NCI-H146 treated with DMSO at 0.1 percent for 48 hours (cell line): ENCODE results near the gene TM4SF1.

Source experiments
- DNase-seq: peaks from one replicate; lab custom pipeline; 2025; ENCODE audit not compliant: unreplicated experiment; lab: John Stamatoyannopoulos, UW

Gene TM4SF1, protein sequence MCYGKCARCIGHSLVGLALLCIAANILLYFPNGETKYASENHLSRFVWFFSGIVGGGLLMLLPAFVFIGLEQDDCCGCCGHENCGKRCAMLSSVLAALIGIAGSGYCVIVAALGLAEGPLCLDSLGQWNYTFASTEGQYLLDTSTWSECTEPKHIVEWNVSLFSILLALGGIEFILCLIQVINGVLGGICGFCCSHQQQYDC

DNA sequence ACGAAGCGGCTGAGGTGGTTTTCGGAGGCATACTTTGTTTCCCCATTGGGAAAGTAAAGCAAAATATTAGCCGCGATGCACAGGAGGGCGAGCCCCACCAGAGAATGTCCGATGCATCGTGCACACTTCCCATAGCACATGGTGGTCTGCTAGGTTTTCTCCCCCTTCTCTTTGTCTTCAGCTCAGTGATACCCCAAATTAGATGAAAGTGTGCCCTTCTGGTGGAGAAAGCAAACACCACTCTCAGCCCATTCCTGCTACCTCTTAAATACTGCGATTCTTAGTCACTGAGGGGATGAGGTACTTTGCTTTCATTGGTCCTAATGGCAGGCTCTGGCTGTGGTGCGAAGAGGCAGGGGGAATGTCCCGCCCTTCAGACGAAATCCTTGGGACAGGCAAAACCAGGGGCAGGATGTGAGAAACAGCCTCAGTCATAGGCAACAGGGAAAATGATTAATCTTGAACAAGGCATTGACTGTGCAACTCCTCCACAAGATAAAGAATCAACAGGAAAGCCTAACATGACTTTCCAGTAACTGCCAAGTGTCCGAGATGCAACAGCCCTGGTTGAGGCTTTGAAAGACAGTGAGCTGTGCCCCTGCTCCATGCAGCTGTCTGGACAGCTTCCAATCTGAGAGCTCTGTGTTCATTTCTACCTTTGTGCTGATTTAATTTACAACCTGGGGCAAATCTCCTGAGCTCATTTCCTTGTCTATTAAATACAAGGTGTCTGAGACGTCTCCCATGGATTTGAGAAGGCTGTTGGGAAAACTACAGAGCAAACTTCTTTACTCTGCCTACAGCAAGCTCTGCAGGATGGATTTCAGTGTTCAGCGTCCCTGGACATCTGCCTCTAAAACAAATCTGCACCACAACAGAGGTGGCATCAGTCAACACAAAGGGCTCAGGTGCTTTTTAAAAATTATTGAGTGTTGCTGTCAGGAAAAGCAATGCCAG, at the start of gene TM4SF1:
TSS of gene TM4SF1 (minus strand) at position 242 of the 957 bp plus-strand sequence. CDS start at position 140, 102 bp downstream.
- DNase-seq: peak; percentile 57

DNA sequence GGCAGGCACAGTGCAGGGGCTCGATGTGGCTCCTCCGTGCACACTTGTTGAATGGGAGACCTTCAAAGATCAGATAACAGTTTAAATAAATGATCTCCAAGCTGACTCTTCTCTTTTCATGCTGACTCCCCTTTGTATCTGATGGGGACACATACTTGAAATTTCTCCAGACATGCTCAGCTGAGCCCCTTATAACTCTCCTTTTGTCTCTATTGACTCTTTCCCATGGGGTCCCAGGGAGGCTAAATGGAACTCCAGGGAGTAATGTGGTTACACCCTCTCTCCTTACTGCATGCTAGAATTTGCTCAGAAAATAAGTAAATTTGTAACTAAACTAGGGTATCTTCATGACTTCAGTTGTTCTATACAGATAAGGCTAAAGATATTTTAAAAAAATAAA, 48.9 kb upstream of the TM4SF1 start:
- no peak for DNase-seq

DNA sequence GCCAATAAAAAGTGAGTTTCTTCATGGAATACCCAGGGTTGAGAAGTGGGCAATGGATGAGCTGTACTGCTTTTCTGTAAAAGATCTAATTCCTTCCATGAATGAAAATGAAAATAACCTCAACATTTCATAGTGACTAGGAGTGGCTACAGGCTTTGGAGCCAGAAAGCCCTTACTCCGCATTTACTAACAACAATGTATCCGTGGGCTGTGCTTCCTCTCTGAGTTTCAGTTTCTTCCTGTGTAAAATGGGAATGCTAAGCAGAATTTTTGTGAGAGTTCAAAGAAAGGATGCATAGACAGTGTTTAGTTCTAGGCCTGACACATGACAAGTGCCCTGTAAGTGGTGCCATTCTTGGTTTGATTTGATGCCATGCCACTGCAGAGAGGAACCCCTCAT, 47.5 kb upstream of the TM4SF1 start:
- no peak for DNase-seq

DNA sequence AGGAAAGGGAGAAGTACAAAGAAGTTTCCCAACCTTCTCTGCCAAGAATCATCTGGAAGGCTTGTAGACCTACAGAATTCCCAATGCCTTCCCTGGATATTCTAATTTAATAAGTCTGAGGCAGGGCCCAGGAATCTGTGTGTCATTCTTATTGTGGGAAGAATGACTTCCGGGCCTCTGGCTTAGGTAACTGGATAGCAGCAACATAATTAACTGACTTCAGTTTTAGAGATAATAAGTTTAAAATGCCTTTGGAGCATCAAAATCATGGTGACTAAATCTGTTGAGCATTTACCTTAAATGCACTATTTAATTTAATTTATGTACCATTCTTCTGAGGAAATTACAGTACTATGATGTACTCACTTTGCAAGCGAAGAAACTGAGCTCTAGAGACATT, 44.3 kb upstream of the TM4SF1 start:
- no peak for DNase-seq

DNA sequence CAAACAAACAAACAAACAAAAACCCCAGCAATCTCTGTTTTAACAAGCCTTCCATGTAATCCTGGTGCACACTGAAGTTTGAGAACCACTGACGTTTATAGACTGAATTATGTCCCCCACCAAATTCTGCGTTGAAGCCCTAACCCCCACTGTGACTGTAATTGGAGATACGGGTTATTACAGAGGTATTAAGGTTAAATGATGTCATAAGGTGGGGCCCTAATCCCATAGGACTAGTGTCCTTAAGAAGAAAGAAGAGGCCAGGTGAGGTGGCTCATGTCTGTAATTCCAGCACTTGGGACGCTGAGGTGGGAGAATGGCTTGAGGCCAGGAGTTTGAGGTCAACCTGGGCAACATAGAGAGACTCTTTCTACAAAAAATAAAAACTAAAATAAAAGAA, 42.4 kb upstream of the TM4SF1 start:
- no peak for DNase-seq

DNA sequence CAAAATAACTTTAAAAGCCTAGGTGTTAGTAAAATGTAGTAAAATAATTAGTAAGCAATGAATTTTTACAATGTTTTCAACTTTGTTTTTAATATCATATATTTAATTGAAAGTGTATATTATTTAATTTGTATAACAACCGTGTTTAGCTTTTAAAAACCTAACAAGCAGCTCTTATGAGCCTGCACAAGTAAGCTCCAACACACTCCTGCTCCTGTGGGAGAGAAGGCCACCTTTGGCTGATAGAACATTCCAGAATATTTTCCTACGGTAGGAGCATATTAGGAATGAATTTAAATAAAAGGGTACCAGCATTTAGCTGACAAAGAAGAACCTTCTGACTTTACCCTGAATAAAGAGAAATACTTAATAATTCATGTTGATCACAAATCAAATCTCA, 40.3 kb upstream of the TM4SF1 start:
- DNase-seq: no peak

DNA sequence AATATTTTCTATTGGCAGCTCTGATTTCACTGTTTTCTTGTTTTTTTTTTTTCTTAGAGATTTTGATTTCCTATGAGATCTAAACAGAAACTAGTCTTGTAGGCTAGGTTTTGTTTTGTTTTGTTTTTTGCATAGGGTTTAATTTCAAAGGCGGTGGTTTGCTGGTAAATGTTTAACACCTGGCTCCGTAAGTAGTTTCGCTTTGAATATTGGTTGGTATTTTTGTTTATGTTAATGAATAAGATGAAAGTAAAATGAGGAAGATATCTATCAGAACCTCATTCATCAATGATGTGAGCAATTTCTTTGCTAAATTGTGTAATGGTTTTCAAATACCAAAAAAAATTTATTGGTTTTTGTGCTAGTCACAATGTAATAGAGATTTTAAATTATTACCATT, 39.7 kb upstream of the TM4SF1 start:
- no peak for DNase-seq

DNA sequence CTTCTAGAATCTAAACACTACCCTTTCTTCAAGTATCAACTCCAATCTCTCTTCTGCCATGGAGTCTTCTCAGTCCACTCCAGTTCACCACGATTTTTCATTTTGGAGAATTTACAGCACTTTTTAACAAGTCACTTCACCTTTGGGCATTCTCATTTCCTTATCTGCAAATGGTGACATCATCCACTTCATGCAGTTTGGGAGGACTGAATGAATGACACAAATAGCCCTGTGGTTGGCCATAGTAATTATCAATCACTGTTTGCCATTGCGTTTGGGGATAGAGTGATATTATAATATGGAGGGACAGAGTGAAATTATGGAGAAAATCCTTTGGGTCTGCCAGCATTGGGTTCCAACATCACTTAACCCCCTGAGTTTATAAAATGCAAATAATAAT, 38.0 kb upstream of the TM4SF1 start:
- no peak for DNase-seq

DNA sequence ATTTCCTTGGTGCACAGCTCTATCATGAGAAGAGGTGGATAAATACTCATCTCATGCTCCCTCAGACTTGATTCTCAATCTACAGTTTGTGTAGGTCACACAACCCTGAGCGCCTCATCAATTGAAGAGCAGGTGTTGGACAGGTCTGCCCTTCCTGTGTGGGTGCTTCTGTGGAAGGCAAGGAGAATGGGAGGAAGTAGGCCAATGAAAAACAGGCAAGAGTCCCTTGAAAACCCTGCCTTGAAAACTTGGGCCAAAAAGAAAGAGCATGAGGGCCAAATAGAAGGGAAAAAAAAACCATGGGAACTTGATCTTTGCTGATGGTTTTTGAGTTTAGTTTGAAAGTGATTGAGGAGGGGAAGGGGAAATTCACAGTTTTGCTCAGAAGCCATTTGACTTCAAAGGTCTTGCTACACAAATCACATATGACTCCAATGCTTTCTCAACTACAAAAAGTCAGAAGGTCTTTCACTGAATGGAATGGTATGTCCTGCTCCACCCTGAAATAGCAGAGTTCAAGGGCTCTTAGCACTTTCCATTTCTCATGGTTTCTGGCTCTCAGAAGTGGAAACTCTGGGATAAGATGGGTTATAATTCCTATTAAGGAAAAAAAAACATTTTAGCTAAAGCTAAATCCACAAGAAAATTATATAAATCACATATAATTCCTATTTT, 37.2 kb upstream of the TM4SF1 start:
- DNase-seq: no peak

DNA sequence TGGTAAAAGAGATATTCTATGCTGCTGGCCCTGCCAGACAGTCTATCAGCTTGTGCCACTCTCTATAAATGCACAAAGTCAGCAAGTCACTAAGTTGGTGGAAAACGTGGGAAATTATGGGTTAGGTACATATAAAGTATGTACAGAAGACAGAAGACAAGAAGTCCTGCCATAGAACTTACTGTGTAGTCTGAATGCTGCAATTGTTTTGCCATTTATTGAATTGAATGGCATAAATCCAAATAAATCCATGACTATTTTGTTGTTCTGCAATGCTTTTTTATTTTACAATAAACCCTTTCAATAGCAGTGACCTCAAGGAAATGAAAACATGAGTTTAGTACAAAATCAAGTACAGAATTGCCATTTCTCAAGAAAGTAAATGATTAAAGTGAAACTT, 34.1 kb upstream of the TM4SF1 start:
- DNase-seq: no peak

DNA sequence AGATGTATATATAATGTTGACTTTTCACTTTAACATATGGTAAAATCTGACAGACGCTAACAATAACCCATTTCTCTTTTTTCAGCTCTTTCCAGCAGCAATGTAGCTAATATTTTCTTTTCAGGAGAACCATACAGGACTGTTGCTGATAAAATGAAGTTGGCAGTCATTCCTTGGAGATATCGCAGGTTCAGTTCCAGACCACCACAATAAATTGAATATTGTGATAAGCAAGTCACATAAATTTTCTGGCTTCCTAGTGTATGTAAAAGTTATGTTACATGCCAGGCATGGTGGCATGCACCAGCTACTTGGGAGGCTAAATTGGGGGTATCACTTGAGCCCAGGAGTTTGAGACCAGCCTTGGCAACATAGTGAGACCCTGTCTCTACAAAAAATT, 31.9 kb upstream of the TM4SF1 start:
- no peak for DNase-seq

DNA sequence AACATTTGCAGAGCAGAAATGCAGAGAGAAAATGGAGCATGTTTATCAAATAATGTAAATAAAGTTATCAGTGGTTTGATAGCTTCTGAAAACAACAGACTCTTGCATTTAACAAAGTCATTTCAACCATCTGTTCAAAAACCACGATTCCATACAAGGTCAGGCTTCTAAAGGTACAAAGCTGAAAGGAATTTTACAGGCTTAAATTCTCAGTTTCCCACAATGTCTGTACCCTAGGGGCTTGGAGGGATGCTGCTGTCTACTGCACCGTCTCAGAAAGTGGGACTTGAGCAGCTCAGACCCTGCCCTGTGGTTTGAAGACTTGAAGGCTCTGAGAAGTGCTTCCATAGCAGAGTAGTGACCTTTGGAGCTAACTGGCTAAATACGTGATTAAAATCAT, 30.4 kb upstream of the TM4SF1 start:
- no peak for DNase-seq

DNA sequence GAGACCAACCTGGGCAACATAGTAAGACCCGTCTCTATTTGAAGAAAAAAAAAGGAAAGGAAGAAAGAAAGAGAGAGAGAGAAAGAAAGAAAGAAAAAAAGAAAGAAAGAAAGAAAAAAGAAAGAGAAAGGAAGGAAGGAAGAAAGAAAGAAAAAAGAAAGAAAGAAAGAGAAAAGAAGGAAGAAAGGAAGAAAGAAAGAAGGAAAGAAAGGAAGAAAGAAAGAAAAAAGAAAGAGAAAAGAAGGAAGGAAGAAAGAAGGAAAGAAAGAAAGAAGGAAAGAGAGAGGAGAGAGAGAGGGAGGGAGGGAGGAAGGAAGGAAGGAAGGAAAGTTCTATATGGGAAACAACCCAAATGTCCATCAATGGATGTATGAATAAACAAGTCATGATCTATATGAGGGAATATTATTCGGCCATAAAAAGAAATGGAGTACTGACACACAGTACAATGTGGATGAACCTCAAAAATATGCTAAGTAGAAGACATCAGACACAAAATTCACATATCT, 28.8 kb upstream of the TM4SF1 start:
- no peak for DNase-seq

DNA sequence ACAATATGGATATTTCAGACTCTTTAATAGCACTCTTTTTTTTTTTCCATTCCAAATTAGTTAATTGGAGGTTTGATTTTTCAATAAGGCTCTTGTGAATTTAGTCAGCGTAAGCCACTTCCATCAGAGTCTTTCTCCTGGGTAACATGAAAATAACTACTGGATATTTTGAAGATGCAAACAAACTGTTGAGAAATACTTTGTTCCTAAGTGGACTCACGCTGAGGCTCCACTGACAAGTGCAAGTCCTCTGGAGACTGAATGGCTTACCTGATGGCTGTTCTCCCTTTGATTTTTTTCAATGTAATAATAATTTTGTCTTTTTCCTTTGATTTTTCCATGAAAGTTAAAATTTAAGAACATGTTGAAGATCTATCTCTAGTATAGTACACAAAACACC, 26.0 kb upstream of the TM4SF1 start:
- DNase-seq: no peak

DNA sequence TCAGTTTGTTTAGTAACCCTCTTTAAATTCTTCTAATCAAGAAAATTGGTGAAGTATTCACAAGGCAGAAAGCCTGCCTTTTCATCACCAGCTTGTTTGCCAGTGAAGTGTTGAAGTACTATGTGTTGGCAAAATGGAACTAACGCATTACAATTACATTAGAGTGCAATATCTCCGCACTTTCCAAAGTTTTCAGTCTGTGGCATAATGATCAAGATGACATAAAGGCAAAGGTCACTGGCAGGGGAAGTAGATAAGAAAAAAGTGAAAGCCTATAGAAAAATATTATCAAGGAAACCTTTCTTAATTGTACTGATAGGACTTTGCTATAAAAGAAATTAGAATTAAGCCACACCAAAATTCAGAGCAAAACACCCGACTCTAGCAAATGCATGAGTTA, 25.0 kb upstream of the TM4SF1 start:
- no peak for DNase-seq

DNA sequence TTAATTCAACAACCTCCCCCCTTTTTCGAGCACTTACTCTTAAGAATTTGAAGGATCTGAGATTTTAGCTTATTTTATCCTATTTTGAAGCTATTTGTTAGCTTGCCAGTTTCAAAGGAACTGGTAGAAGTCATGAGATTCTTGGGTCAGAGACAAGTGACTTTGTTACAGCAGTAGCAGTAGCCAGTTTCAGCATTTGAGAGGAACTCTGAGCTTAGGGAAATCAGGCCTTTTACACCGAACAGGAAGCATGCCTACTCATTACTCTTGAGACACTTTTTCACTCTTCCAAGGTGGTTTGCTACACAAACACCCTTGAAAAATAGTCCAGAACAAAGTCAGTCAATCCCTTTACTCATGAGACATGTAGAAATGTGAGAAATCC, 24.5 kb upstream of the TM4SF1 start:
- DNase-seq: no peak

DNA sequence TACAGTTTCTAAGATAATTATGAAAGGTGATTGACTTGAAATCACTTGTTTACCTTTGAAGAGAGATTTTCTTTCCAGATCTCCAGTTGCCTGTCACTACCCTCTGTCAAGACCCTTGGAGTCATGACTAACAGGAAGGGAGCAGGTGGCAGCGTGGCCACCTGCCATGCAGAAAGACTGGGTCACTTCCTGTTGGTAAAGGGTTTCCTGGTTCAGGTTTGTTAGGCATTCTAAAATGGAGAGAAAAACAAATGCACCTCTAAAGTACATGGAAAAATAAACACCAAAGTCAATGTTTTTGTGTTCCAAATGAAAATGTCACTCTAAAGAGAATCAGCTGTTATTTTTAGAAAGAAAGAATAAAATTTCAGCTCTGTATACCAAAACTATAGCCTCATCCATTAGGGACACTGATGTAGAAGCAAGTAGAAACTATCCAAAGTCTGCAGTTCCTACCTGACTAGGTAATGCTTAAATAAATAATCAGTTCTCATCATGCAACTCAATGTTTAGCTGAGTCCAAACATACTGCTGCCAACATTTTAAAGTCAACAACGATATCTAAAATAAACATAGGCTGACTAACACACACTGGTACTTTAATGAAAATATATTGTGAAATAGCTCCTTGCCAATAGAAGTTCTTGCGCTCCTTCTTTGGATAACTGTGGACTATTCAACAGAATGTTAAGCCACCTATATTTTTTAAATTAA, 23.9 kb upstream of the TM4SF1 start:
- no peak for DNase-seq

DNA sequence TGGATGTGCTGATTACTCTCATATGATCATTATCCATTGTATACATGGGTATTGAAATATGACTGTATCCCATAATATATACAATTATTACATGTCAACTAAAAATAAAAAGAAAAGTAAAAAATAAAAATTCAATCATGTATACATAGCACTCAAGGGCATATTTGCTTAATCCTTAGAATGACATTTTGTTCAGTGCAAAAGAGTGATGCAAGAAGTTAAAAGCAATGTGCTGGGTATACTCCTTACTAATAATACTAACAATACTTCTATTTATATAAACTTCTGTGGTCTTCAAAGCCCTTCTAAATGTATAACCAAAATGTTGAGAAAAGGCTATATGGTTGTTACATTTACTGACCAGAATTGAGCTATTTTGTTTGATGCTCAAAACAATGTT, 23.2 kb upstream of the TM4SF1 start:
- DNase-seq: no peak

DNA sequence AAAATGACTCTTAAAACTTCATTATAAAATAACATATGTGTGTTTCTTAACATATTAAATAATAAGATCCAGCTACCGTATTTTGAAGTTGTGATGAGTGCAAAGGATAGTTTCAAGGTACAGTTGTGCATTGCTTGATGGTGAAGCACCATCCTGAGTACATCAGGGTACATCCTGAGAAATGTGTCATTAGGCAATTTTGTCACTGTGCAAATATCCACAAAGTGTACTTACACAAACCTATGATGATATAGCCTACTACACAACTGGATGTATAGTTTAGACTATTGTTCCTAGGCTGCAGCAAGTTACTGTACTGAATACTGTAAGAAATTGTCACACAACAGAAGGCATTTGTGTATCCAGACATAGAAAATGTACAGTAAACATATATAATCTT, 20.8 kb upstream of the TM4SF1 start:
- DNase-seq: no peak

DNA sequence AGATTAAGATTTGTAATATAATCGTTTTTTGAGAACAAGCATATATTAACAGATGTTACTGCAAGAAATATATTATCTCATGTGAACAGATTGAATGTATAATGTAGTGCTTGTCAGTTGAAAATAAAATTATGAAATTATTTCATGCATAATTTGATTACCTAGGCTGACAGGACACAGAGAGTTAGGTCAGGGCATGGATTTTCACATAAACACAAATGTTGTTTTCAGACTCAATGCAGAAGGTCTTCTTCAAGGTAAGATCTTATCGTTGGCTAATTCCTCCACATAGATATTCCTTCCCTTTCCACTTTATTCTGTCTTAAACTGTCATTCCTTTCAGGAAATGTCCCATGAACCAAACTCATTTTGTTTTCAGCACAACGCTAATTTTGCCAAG, 20.1 kb upstream of the TM4SF1 start:
- no peak for DNase-seq

DNA sequence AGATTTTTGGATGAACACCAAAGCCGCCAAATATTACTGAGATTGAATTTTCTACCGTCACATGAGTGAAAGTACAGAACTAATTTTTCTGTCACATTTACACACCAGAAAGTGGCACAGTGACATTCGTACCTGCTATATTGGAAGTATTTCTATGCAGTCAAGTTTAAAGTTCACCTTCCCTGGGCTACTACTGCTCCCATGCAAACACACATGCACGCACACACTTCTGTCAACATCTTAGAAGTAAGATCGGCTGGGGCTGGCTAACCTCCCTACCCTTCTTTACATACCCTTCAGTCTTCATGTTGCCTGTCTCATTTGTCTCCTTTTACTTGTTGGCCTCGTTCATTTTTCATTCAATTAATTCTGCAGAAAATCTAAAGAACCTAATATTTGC, 19.0 kb upstream of the TM4SF1 start:
- no peak for DNase-seq
